ENCODE results near the gene ACOT12.
"Not testable (repeated sequence)": the region's sequence is repeated elsewhere in the genome, so short reads cannot be mapped to it uniquely, and the experiment has no call there.

ACOT12 gene

DNA sequence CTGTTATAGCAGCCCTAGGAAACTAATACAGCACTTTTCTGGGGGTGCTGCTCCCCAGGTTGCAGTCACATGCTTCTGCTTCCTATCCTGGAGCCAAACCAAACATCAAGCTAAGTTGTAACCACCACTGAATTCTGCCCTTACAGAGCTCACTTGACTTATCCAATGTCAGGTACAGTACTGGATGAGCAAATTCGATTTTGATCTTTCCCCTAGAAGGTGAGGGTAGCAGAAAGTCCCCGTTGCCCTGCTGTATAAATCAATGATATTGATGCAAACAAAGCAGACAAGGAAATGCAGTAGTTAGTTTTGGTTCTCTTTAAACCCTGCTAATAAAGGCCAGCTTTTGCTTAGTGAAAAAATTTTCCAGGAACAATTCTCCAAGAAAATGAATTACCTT is 56.1 kb downstream of the ACOT12 start:
- DNase-seq (ENCODE audit: low spot score) = no peak

DNA sequence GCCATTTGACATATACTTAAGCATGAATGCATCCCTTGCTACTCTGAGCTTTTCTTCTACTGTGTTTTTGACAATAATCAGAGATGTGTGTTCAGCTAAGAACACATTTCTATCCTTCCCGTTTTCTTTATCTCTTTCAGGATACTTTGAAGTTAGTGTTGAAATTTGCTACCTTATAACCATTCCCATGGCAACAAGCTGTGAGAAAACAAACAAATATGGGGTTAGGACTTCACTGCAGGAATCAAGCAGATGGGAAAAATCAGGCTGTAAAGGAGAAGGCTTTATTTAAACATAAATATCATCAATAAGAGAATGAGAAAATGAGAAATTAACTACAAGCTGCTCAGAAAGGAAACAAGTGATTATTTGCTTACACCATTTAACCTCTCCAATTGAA is 57.4 kb downstream of the ACOT12 start:
- DNase-seq (ENCODE audit: low spot score) = no peak

DNA sequence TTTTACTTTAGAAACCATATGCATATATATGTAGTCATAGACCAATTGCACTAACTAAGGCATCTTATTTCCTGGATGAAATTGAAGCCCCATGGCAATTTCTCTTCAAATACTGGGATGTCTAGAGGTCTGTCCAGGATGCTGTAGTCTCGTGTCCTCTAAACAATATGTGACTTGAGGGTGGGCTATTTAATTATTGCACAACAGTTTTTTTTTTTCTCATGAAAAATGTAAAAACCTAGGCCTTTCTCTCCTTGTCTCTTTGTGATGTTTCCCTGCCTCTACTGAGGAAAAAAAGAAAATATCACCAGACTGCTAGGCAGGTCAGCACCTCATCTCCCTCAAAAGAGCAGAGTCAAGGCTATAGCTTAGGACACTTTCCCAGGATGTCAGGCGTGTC is 58.0 kb downstream of the ACOT12 start:
- DNase-seq (ENCODE audit: low spot score) = no peak

DNA sequence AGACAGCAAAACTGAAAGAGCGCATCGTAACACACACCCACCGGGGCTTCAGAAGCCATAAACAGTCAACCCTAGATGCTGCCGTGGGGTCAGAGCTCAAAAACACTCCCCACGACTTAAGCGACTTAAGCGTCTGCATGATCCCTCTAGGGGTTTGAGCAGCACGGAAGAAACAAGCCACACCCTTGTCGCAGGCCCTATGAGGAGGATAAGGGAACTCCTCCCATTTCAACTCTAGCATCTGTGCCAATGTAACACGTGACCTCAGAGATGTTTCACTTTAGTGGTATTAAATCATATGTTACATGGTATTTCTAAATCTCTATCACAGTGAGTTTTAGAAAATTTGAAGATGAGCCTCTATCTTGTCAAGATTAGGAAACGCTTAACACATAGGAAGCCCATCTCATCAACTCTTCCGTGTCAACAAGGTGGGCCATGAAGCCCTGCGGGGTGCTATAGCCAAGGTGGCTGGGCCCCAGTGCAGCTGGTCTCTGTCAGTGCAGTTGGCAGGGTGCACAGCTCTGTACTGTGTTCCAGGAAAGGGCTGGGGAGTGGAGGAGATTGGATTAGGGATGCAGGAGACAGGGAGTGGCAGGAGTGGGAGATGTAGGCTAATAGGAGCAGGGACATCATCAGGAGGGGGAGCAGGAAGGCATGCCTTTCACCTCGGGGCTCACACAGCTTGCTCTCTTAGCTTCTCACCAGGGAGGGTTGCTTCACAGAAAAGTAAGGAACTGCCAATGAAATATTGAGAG is 59.5 kb downstream of the ACOT12 start:
- no peak for DNase-seq (ENCODE audit: low spot score)

DNA sequence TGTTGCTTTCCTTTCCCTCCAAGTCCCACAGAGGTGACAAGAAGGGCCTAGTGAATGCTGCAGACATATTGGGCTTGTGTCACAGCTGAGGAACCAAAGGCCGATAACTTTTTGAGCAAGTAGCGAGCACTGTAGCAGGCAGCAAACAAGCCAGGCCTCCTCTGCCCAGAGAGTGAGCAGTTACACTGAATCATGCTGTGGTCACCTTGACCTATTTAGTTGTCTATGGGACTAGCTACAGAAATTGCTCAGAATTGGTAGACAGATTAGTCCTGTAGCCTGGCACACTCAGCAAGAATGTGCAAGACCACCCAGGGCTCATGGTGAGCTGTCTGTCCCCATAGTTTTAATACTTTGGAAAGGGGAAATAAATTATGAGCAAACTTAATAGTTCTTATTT is 67.4 kb downstream of the ACOT12 start:
- no peak for DNase-seq (ENCODE audit: low spot score)

DNA sequence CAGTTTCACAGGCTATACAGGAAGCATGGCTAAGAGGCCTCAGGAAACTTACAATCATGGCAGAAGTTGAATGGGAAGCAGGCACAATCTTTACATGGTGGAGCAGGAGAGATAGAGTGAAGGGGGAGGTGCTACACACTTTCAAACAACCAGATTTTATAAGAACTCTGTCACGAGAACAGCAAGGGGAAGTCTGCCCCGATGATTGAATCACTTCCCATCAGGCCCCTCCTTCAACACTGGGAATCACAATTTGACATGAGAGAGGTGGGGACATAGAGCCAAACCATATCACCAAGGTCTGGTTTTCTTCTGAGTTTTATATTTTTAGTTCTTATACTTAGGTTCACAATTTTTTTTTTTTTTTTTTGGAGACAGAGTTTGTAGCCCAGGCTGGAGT is 76.4 kb downstream of the ACOT12 start:
- DNase-seq (ENCODE audit: low spot score) = no peak

DNA sequence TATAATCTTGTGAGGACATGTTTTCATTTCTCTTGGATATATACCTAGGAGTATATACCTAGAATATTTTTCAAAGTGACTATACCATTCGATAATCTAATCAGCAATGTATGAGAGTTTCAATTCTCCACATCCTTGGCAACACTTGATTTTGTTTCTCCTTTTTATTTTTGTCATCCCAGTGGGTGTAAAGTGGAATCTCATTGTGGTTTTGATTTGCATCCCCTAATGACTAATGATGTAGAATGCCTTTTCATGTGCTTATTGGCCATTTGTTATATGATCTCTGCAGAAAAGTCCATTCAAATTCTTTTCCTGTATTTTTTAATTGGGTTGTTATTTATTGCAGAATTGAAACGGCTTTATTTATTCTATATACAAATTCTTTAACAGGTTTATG is 77.4 kb downstream of the ACOT12 start:
- no peak for DNase-seq (ENCODE audit: low spot score)

DNA sequence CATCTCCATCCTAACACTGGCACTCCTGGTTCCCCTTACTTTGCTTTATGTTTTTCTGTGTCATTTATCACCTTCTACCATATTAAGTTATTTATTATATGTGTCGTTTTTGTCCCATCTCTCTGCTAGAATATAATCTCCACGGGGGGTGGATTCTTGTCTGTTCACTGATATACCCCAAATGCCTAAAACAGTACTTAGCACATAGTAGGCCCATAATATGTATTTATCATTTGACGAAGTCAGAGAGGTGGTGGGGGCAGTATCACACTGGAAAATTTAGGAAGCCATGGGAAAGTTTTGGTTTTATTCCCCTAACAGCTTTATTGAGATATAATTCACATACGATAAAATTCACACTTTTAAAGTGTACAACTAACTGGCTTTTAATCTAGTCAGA is 78.1 kb downstream of the ACOT12 start:
- no peak for DNase-seq (ENCODE audit: low spot score)

DNA sequence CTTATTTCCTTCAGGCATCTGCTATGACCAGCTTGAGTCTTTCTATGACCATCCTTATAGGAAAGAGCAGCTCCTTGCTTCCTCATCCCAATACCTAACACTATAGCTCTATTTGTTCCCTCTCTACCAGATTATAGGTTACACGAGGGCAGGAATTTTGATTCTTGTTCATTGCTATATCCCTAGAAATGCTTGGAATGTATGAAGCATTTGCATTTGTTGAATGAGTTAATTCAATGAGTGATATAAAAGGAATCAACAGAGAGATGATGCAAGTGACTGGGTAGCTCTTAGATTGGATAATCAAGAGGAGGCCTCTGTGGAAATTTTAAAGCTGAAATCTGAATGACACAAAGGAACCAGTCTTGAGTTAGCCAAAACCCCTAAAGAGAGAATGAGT is 78.6 kb downstream of the ACOT12 start:
- no peak for DNase-seq (ENCODE audit: low spot score)

DNA sequence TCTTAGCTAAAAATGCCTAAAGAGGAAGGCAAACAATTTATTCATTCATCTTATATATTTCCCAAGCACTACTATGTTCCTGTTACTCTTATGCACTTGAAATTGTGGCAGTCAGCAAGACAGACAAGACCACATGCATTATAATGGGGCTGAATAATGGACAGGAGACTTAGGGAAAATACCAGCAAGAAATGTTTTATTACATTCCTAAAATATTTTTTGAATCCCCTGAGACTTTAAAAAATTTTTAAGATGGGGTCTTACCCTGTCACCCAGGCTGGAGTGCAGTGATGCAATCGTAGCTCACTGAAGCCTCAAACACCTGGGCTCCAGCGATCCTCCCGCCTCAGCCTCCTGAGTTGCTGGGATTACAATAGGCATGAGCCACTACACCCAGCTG is 79.4 kb downstream of the ACOT12 start:
- no peak for DNase-seq (ENCODE audit: low spot score)

DNA sequence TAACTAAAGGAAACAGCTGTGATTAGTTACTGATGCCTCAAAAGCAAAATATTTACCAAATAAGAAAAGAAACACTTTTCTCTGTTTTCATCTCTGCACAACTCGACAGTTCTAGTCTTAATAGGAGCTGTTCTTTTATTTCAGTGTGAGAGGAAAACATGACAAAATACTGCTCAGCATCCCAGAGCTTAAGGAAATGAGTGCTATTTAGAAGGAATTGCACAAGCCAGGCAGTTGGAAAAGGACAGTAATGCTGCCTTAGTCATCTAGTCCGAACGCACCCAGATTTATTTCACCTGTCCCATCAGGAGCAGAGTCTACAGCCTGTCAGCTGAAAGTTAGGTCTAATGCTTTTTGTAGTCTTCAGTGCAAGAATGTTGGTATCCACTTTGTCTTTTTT is 80.2 kb downstream of the ACOT12 start:
- no peak for DNase-seq (ENCODE audit: low spot score)

DNA sequence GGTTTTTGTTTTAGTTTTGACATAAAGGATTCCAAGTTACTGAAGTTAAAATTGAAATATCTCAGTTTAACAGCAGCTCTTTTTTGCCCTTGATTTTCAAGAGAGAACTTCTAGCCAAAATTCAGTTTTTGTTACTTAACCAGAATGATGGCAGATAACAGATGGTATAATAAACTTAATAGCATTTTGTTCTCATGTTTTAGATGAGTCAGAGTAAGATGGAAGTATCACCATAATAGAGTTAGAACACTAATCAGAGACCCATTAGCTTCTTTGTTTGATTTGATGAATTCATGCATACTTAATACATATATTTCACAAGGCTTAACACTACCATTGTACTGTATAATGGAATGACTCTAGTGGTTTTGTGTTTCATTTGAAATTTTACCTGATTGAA is 80.7 kb downstream of the ACOT12 start:
- no peak for DNase-seq (ENCODE audit: low spot score)

DNA sequence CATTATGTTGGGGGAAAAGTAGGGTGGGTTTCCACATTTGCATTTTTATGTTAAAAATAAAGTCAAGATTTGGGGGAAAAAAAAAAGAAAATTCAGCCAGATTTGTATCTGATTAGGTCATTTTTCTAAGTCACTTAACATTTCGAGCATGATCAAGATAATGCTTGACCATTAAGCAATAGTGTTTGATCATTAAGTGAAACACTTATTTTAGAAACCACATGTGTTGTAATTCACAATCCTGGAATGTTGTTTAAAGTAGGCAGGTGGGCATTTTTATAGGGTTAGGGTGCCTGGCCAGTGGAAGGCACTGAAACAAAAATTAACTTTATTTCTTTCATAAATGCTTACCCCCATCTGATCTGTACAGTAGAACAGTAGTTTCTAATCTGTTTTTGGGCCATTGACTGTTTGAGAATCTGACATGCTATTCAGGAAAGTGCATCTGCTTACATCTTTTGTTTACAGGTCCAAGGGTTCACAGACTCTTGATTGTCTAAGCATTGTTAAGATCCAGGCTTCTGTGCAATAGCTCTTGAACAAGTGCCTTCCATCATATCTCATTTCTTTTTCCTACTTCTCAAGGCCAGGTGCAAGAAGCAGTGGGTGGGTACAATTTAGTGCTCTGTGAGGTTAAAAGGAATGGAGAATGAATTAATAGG is 83.4 kb downstream of the ACOT12 start:
- DNase-seq (ENCODE audit: low spot score) = no peak

DNA sequence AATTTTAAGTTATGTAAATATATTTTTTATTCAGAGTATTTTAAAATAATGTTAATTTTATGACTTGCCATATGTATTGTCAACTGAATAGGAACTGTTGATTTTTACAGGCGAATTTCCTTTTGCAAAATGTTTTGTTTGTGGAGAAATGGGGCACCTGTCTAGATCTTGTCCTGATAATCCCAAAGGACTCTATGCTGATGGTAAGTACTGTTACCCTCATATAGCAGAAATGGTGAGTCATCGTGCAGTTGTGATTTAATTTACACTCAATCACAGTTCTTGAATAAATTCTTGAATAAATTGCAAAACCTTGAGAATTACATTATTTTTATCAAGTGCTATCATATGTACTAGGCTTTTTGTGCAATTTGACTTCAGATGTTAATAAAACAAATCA is 85.1 kb downstream of the ACOT12 start:
- no peak for DNase-seq (ENCODE audit: low spot score)

DNA sequence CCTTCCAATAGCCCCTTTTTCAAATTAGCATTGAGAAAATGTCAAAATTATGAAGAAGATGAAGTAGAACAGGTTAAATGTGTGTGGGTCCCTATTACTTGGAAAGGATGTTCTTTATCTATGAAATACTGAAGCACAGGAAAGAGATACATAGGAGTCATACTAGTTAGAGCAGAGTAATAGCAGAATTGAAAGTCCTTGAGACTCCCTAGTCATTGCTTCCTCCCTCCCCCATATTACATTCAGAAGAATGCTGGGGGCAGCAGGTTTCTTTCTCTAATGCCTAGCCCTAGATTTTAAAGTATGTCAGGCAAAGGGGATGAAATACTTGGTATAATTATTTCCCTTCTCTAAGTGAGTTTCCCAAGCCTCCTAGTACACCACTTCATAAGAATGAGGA is 88.1 kb downstream of the ACOT12 start:
- no peak for DNase-seq (ENCODE audit: low spot score)

DNA sequence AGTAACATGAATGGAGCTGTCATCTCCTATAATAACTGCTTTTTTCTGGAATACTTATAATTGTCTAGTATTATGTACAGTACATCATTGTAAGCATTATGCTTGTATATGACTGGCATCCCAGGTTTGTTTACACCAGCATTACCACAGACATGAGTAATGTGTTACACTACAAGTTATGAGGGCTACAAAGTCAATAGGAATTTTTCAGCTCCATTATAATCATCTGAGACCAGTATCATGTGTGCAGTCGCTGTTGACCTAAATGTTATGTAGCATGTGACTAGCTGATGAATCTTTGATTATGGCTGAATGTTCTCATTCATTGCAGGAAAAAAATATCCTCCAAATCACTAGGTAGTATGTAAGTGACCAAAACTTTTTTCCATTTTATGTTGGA is 90.4 kb downstream of the ACOT12 start:
- DNase-seq (ENCODE audit: low spot score) = no peak

DNA sequence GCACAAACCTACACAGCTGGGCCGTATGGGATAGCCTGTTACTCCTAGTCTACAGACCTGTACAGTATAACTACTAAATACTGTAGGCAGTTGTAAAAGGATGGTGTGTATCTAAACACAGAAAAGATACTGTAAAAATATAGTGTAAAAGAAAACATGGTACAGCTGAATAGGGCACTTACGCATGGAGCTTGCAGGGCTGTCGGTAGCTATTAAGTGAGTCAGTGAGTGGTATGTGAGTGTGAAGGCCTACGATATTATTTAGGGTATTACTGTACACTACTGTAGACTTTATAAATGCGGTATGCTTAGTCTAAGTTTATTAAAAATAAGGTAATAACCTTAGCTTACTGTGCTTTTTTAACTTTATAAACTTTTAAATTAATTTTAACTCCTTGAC is 91.3 kb downstream of the ACOT12 start:
- no peak for DNase-seq (ENCODE audit: low spot score)

DNA sequence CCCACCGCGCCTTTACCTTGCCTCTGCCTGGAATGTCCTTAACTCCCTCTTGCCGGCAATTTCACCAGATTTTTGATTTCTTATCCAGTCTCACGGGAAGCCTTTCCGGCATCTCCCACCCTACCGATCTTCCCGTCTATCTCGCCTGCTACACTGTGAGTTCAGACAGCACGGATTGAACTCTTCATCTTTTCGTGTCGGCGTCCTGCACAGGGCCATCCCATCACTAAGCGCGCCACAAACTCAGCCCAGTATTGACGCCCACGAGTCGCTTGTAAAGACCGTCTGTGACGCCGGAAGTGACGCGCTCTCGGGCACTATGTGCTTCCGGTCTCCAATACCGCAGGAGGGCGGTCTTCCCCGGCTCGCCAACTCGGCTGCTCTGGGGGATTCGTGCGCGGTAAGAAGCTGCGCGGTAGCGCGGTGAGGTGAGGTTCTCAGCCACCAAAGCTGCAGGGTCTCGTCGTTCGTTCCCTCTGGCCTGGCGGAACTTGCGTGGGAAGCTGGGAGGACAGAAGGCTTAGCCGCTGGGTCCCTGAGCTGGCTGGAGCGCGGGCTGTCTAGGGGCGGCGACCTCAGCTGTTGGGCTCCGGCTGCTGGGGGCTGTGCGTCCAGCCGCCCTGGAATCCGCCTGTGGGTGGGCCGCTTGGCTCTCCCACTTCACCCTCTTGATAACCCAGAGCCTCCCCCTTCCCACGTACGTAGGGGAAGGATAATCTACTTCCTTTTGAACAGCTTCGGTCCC is 92.5 kb downstream of the ACOT12 start, which contains the start of gene ZCCHC9:
TSS of gene ZCCHC9 (plus strand) at position 317 of the 745 bp plus-strand sequence. CDS start 3,171 bp downstream, outside the sequence.
- peak; percentile 92 for DNase-seq (ENCODE audit: low spot score)

DNA sequence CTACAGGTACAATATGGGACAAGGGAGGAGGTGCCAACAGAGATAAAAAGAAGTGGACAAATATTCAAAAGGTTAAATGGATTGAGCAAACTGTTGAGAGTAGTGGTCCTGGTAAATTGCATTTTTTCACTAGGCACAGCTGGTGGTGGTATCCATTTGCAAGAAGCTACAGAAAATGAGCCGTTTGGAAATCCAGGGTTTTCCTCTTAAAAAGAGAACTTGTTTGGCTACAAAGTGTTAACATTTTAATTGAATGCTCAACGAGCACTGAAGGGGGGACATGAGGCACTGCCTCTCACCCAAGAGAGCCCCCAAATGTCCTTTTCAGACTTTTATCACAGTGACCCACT is 93.0 kb downstream of the ACOT12 start:
- DNase-seq (ENCODE audit: low spot score) = no peak

DNA sequence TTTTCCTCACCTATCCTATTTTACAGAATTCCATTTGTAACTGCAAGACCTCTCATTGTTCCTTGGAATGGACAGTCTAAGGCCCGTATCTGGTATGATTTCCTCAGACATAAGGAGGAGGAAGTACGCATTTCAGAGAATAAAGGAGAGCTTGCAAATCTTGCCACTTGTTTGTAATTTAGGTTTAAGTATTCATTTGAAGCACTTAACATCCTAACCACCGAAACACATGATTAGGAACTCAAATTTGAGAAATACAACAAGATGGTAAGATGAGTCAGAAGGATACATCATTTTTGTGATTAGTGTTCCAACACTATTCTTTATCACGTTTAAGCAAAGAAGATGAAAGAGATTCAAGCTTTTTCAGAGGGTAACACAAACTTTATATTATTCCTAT is 96.4 kb downstream of the ACOT12 start:
- no peak for DNase-seq (ENCODE audit: low spot score)

DNA sequence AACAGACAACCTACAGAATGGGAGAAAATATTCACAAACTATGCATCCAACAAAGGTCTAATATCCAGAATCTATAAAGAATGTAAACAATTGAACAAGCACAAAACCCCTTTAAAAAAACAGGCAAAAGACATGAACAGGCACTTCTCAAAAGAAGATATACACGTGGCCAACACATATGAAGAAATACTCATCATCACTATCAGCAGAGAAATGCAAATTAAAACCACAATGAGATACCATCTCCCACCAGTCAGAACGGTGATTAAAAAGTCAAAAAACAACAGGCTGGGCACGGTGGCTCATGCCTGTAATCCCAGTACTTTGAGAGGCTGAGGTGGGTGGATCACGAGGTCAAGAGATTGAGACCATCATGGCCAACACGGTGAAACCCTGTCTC is 99.9 kb downstream of the ACOT12 start:
- DNase-seq (ENCODE audit: low spot score) = not testable (repeated sequence)

DNA sequence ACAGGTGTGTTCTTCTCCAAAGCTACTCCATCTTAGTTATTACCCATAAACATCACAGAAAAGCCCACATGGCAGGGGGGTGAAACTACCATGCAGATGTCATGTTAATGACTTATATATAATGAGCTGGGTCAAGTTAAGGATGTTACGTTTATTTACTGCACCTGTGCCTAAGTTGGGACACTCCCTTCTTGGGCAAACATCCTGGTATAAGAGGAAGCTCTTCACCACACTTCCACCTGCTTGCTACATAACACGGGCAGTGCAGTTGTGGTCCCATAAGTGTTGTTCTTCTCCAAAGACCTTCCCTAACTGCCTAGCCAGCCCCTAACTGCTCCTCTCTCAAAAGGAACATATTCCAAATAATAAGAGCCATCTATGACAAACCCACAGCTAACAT is 101.8 kb downstream of the ACOT12 start:
- DNase-seq (ENCODE audit: low spot score) = no peak

DNA sequence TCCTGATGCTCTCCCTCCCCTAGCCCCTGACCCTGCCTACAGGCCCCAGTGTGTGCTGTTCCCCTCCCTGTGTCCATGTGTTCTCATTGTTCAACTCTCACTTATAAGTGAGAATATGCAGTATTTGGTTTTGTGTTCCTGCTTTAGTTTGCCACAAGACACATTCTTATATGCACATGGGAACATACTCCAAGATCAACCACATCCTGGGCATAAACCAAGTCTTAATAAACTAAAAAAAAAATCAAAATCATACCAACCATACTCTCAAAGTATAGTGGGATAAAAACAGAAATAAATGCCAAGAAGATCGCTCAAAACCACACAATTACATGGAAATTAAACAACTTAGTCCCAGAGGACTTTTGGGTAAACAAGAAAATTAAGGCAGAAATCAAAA is 103.8 kb downstream of the ACOT12 start:
- no peak for DNase-seq (ENCODE audit: low spot score)
